GM19372 (cell line): ENCODE measurements around the gene RNASEL.
"Not testable (repeated sequence)": the region's sequence is repeated elsewhere in the genome, so short reads cannot be mapped to it uniquely, and the experiment has no call there.

Experiments
- ATAC-seq: cut with Tn5 transposase; IDR thresholded peaks from one replicate; pipeline ENCODE4 v1.9.1; 2021; ENCODE audit warnings: mild to moderate bottlenecking, low read depth, moderate library complexity; ENCODE audit not compliant: unreplicated experiment

The RNASEL gene

DNA sequence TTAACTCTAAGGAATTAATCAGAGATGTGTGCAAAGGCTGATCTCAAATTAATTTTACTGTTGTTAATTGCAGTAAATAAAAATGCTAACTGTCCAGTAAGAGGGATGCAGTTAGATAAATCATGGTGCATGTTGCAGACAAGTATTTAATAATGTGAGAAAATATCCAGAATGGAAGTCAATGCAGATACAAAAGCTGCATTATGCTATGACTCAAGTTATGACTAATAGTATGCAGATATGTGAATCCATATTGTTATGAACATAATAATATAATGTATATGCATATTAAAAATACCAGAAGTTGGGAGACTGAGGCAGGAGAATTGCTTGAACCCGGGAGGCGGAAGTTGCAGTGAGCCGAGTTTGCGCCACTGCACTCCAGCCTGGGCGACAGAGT lies 21.4 kb downstream of the RNASEL start:
- no peak for ATAC-seq

DNA sequence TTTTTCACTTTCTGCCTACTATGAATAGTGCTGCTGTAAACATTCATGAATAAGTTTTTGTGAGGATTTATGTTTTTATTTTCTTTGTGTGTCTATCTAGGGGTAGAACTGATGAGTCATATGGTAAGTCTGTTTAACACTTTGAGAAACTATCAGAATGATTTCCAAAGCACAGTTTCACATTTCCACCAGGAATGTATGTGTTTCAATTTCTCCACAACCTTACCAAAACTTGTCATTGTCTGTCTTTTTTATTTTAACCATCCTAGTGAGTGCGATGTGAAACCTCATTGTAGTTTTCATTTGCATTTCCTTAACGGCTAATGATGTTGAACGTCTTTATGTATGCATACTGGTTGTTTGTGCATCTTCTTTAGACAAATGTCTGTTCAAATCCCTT lies 23.5 kb downstream of the RNASEL start:
- ATAC-seq = no peak

- no peak for ATAC-seq
Measured at GRCh38 chr1:182564406-182565004, 24.6 kb downstream of the RNASEL start.

DNA sequence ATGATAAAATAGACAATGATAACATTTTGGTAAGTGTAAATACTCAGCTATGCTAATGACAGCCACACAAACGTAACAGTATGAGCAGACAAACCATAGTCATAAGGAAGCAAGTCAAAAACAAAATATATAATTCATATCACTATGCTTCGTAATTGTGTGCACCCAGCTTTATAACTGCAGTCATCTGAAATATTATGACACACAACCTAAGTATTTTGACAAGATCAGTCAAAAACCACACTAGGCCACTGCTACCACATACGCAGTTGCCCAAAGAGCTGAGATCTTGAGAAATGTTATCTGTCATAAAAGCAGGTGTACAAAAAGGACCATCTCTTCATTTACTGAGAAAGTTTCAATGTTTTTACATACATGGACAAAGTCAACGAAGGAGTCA lies 26.0 kb downstream of the RNASEL start:
- no peak for ATAC-seq

- no peak for ATAC-seq
Measured at GRCh38 chr1:182561456-182561855, 27.6 kb downstream of the RNASEL start.

- ATAC-seq = no peak
Measured at GRCh38 chr1:182560392-182560984, 28.6 kb downstream of the RNASEL start.

DNA sequence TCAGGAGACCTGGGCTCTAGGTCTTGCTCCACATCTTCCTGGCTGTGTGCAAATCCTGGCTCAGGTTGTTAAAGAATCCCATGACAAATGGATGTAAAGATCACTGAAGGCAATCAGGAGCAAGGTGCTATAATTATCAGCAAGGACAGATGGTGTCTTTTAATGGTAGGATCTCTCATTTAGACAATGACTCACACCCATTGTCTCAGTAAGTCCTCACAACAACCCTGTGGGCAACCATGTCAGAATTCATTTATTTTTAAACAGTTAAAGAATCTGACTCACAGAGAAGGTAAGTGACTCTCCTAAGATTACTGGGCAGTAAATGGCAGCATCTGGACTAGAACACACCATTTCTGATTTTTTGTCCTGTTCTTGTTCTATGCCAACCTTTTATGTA lies 32.8 kb downstream of the RNASEL start:
- no peak for ATAC-seq

GRCh38 chr1:182555493-182555892 lies 33.6 kb downstream of the RNASEL start:
- ATAC-seq = no peak

DNA sequence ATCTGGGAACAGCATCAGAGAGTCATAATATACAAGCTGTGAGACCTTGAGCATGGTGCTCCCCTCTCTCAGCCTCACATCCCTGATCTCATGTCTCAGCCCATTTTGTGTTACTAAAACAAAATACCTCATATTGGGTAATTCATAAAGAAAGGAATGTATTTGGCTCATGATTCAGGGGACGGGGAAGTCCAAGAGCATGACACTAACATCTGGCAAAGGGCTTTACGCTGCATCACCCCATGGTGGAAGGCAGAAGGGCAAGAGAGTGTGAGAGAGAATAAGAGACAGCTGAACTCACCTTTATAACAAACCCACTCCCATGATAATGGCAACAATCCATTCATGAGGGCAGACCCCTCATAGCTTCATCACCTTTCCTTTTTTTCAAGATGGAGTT lies 36.5 kb downstream of the RNASEL start:
- no peak for ATAC-seq

DNA sequence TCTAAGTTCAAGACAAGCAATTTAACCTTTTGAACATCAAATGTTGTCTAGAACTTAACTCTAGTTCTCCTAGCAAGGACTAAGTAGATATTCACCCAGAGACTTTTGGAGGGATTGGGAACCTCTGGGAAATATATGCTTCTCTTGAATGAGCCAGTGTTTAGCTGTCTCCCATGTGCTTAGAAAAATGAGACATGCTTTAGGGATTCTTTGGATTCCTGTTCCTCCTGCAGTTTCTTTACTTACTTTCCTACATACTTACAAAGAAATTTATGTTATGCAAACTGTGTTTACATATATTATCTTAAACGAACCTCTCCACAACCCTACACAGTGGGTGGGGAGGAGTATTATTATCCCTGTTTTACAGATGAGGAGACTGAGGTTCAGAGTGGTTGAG lies 39.2 kb downstream of the RNASEL start:
- ATAC-seq = no peak

GRCh38 chr1:182549346-182549745 lies 39.7 kb downstream of the RNASEL start:
- ATAC-seq = no peak

GRCh38 chr1:182533896-182534295 lies 55.2 kb downstream of the RNASEL start:
- no peak for ATAC-seq

DNA sequence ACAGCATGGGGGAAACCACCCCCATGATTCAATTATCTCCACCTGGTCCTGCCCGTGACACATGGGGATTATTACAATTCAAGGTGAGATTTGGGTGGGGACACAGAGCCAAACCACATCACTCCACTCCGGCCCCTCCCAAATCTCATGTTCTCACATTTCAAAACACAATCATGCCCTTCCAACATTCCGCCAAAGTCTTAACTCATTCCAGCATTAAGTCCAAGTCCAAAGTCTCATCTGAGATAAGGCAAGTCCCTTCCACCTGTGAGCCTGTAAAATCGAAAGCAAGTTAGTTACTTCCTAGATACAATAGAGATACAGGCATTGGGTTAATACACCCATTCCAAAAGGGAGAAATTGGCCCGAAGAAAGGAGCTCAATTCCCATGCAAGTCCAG lies 60.9 kb downstream of the RNASEL start:
- not testable (repeated sequence) for ATAC-seq

GRCh38 chr1:182527680-182528079 lies 61.4 kb downstream of the RNASEL start:
- ATAC-seq = no peak

DNA sequence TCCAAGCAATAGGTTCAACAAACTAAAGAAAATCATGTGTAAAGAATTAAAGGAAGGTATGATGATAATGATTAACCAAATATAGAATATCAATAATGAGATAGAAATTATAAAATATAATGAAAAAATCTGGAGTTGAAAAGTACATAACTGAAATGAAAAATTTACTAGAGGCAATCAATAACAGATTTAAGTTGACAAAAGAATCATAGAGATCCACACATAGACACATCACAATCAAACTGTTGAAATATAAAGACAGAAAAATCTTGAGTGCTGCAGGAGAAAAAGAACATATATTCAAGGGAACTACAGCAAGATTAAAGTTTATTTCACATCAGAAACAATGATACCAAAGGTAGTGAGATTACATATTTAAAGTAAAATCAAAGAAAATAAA lies 63.7 kb downstream of the RNASEL start:
- ATAC-seq = no peak
